GM12878 (cell line): ENCODE data around the gene LGALS3. TPM values are rescaled to one million over a fixed set of nuclear protein-coding genes. Genes with fewer than 3 reads are reported as not detected.

Source experiments
- BACH1 ChIP-seq: fragments of 450-650 bp; IDR thresholded peaks from 2 replicates; pipeline ENCODE4 v1.6.1; 2017; ENCODE audit warnings: mild to moderate bottlenecking, borderline replicate concordance
- BCL11A ChIP-seq: IDR thresholded peaks from 2 replicates; pipeline ENCODE4 v1.6.1; 2011; ENCODE audit warnings: low read depth, low read length
- BMI1 ChIP-seq: fragments of 450-650 bp; IDR thresholded peaks from 2 replicates; pipeline ENCODE4 v1.6.1; 2016; ENCODE audit warnings: mild to moderate bottlenecking, moderate library complexity, borderline replicate concordance
- CBX5 ChIP-seq: sonication (generic); IDR thresholded peaks from 2 replicates; pipeline ENCODE4 v1.6.1; 2016; ENCODE audit warnings: low read depth, moderate library complexity, mild to moderate bottlenecking, inconsistent platforms
- ETV6 ChIP-seq, 2 experiments: fragments of 450-650 bp in 1 of 2; IDR thresholded peaks in 1 of 2; conservative IDR thresholded peaks in 1 of 2; 2 replicates each; pipeline ENCODE4 v1.6.1; 2014; ENCODE audit warnings: antibody characterized with exemption in 1 of 2, borderline replicate concordance in 1 of 2, low read depth in 1 of 2, mild to moderate bottlenecking in 1 of 2, moderate library complexity in 1 of 2
- EZH2 ChIP-seq: IDR thresholded peaks from 2 replicates; pipeline ENCODE4 v1.6.1; 2012; ENCODE audit warnings: low read depth, mild to moderate bottlenecking, control low read depth, inconsistent platforms, low read length, borderline replicate concordance; ENCODE audit not compliant: control insufficient read depth
- HDAC2 ChIP-seq: fragments of 200-600 bp; sonication (generic); IDR thresholded peaks from 2 replicates; pipeline ENCODE4 v1.6.1; 2017
- HSF1 ChIP-seq: fragments of 150-350 bp; IDR thresholded peaks from 2 replicates; pipeline ENCODE4 v1.6.1; 2014; ENCODE audit warnings: mild to moderate bottlenecking, low read depth, low read length
- JUNB ChIP-seq: IDR thresholded peaks from 2 replicates; pipeline ENCODE4 v1.6.1; 2016; ENCODE audit warnings: antibody characterized with exemption, mild to moderate bottlenecking
- KDM1A ChIP-seq: fragments of 200-600 bp; sonication (generic); IDR thresholded peaks from 2 replicates; pipeline ENCODE4 v1.6.1; 2016; ENCODE audit warnings: borderline replicate concordance
- MEF2B ChIP-seq: fragments of 450-650 bp; IDR thresholded peaks from 2 replicates; pipeline ENCODE4 v1.6.1; 2018; ENCODE audit warnings: mild to moderate bottlenecking, moderate library complexity; ENCODE audit not compliant: partially characterized antibody, poor library complexity, severe bottlenecking
- NFIC ChIP-seq: IDR thresholded peaks from 2 replicates; pipeline ENCODE4 v1.6.1; 2012; ENCODE audit warnings: low read depth, mild to moderate bottlenecking, inconsistent platforms, low read length, moderate library complexity
- NR2C2 ChIP-seq: IDR thresholded peaks from 2 replicates; pipeline ENCODE4 v1.6.1; 2011; ENCODE audit warnings: borderline replicate concordance, low read depth; ENCODE audit not compliant: control insufficient read depth, insufficient read length
- NRF1 ChIP-seq: conservative IDR thresholded peaks from 2 replicates; pipeline ENCODE4 v1.6.1; 2011; ENCODE audit warnings: mild to moderate bottlenecking, low read depth, low read length, improper control_type of control experiment
- PBX3 ChIP-seq: IDR thresholded peaks from 2 replicates; pipeline ENCODE4 v1.6.1; 2011; ENCODE audit warnings: mild to moderate bottlenecking, low read depth, low read length, moderate library complexity; ENCODE audit not compliant: insufficient replicate concordance
- PML ChIP-seq: IDR thresholded peaks from 2 replicates; pipeline ENCODE4 v1.6.1; 2012; ENCODE audit warnings: low read length, inconsistent platforms
- RAD21 ChIP-seq: IDR thresholded peaks from 2 replicates; pipeline ENCODE4 v1.6.1; 2011; ENCODE audit warnings: mild to moderate bottlenecking, low read depth, low read length, moderate library complexity; ENCODE audit not compliant: insufficient read depth
- RAD51 ChIP-seq: fragments of 450-650 bp; IDR thresholded peaks from 2 replicates; pipeline ENCODE4 v1.6.1; 2016; ENCODE audit warnings: moderate library complexity, mild to moderate bottlenecking, inconsistent platforms
- RUNX3 ChIP-seq: IDR thresholded peaks from 2 replicates; pipeline ENCODE4 v1.6.1; 2012; ENCODE audit warnings: low read length, inconsistent platforms
- TARDBP ChIP-seq: IDR thresholded peaks from 2 replicates; pipeline ENCODE4 v1.6.1; 2016; ENCODE audit warnings: borderline replicate concordance
- ZBED1 ChIP-seq: IDR thresholded peaks from 2 replicates; pipeline ENCODE4 v1.6.1; 2016; ENCODE audit warnings: borderline replicate concordance
- ZBTB11 ChIP-seq: fragments of 450-650 bp; formaldehyde crosslinking; IDR thresholded peaks from 2 replicates; pipeline ENCODE4 v1.5.0; 2022; ENCODE audit warnings: mild to moderate bottlenecking, missing genetic modification characterization
- ZNF217 ChIP-seq: fragments of 450-650 bp; IDR thresholded peaks from 2 replicates; pipeline ENCODE4 v1.6.1; 2017; ENCODE audit warnings: antibody characterized with exemption, mild to moderate bottlenecking
- ZNF274 ChIP-seq: IDR thresholded peaks from one replicate; pipeline ENCODE4 v1.8.0; 2011; ENCODE audit not compliant: insufficient read length, insufficient read depth
- ZNF622 ChIP-seq: fragments of 450-650 bp; IDR thresholded peaks from 2 replicates; pipeline ENCODE4 v1.6.1; 2017; ENCODE audit warnings: mild to moderate bottlenecking, inconsistent platforms
- ZSCAN29 ChIP-seq: fragments of 450-650 bp; IDR thresholded peaks from 2 replicates; pipeline ENCODE4 v1.6.1; 2017; ENCODE audit warnings: mild to moderate bottlenecking, moderate library complexity
- polyA plus RNA-seq, 11 experiments: library from polyadenylated mRNA; depleted of rRNA in 4 of 11; unstranded in 6 of 11; stranded (reverse) in 5 of 11; fragments of >200 nt; fragmentation: Nextera tagmentation in 4 of 11; fragmentation: Illumina TruSeq in 1 of 11; extraction: Ambion mirVana in 4 of 11; extraction: Trizol in 1 of 11; gene quantifications; 1 replicate in 1 of 11; 2 replicates in 10 of 11; pipeline versions ENCODE4 v1.2.1 to v1.2.3, GENCODE V29; 2011 to 2016; ENCODE audit warnings: inconsistent platforms in 2 of 11, missing spikeins in 2 of 11, low read depth in 1 of 11
- total RNA-seq, 4 experiments: library from RNA; depleted of rRNA in 3 of 4; stranded (reverse); fragments of >200 nt in 3 of 4; fragmentation: Illumina TruSeq in 1 of 4; extraction: Trizol in 1 of 4; gene quantifications; 2 replicates each; pipeline versions ENCODE4 v1.2.1 to v1.2.3, GENCODE V29; 2013 to 2021

The LGALS3 gene
- total and polyA plus RNA-seq, 10 of the 15 experiments (the other 5 are each of a cell fraction or from before 2014, with no cell fraction given): 1.5 to 34.2 (median 18.4) TPM

GRCh38 chr14:55097881-55098560 is 31.0 kb upstream of the LGALS3 start (continued):
- TF ChIP-seq ZNF622 (no peak), NFIC (peak; percentile 88), NRF1 (no peak), BCL11A (peak; percentile 86), PBX3 (peak; percentile 76), PML (0 out of 2 replicates have a peak, but pooled peaks have one; percentile 20), JUNB (peak; percentile 86), HSF1 (no peak), HDAC2 (0 out of 2 replicates have a peak, but pooled peaks have one; percentile 26), ZBTB11 (CRISPR knock-in tag) (no peak), ZNF217 (0 out of 2 replicates have a peak, but pooled peaks have one; percentile 67), MEF2B (peak; percentile 42), ZBED1 (peak; percentile 66; the same call in 1 of the 2 replicates), EZH2 (no peak), ZNF274 (no peak), RAD21 (no peak), ZSCAN29 (no peak), CBX5 (peak; percentile 88; the same call in 1 of the 2 replicates), KDM1A (no peak), NR2C2 (no peak), RUNX3 (peak; percentile 97), RAD51 (peak; percentile 86), TARDBP (no peak), ETV6 (conservative IDR thresholded peaks at IDR 0.05 in 1 of 2, IDR thresholded peaks at IDR 0.05 in 1 of 2; ENCODE audit: borderline replicate concordance in 1 of 2, low read depth in 1 of 2) (peak in 1 of 2 experiments; percentile 84; a peak in 2 of 4 replicates), BMI1 (0 out of 2 replicates have a peak, but pooled peaks have one; percentile 22), BACH1 (no peak; the same call in 1 of the 2 replicates)
